Measurements from ENCODE around the gene SAMHD1. TPM values are rescaled to one million over a fixed set of nuclear protein-coding genes. Genes with fewer than 3 reads are reported as not detected.

The SAMHD1 gene
- total RNA-seq, 2 donors from 2014 or later = 33.2 to 49.2 TPM

- no peak overlapping the region for H3K4me3 Mint-ChIP-seq
- no peaks in the 10 kb centered on the region for H3K9me3 Mint-ChIP-seq
- ATAC-seq (replicated peaks in 1 of 2) (no peak), DNase-seq (no peak)
- H3K27me3 Mint-ChIP-seq (ENCODE audit: low read depth) = no peaks in the 10 kb centered on the region
- no peak overlapping the region for H3K27ac Mint-ChIP-seq
- H3K36me3 Mint-ChIP-seq (ENCODE audit: insufficient read depth in 2 of 2) = no peaks in the 10 kb centered on the region
- H3K4me1 Mint-ChIP-seq (ENCODE audit: low read depth) = no peaks in the 10 kb centered on the region
Observed at GRCh38 chr20:36873498-36874189, 77.9 kb downstream of the SAMHD1 start.

GRCh38 chr20:36872852-36873251 is 78.7 kb downstream of the SAMHD1 start:
- DNase-seq (no peak), ATAC-seq (replicated peaks in 1 of 2) (no peak)
- H3K4me1 Mint-ChIP-seq (ENCODE audit: low read depth) = no peaks in the 10 kb centered on the region
- H3K9me3 Mint-ChIP-seq = no peaks in the 10 kb centered on the region
- H3K27ac Mint-ChIP-seq = no peak overlapping the region
- H3K36me3 Mint-ChIP-seq (ENCODE audit: insufficient read depth in 2 of 2) = no peaks in the 10 kb centered on the region
- no peaks in the 10 kb centered on the region for H3K27me3 Mint-ChIP-seq (ENCODE audit: low read depth)
- H3K4me3 Mint-ChIP-seq = no peak overlapping the region

- H3K27ac Mint-ChIP-seq = no peak overlapping the region
- H3K36me3 Mint-ChIP-seq (ENCODE audit: insufficient read depth in 2 of 2) = no peaks in the 10 kb centered on the region
- ATAC-seq (replicated peaks in 1 of 2) = no peak
- no peak for DNase-seq
- H3K4me1 Mint-ChIP-seq (ENCODE audit: low read depth) = no peaks in the 10 kb centered on the region
- no peak overlapping the region for H3K4me3 Mint-ChIP-seq
- no peaks in the 10 kb centered on the region for H3K27me3 Mint-ChIP-seq (ENCODE audit: low read depth)
- H3K9me3 Mint-ChIP-seq = no peaks in the 10 kb centered on the region
Observed at GRCh38 chr20:36871640-36872570, 79.6 kb downstream of the SAMHD1 start.

GRCh38 chr20:36866681-36867495 is 84.6 kb downstream of the SAMHD1 start:
- H3K4me1 Mint-ChIP-seq (ENCODE audit: low read depth) = peaks cover 10% of the 10 kb centered on the region
- peaks cover 22% of the 10 kb centered on the region for H3K27me3 Mint-ChIP-seq (ENCODE audit: low read depth)
- DNase-seq (no peak), ATAC-seq (replicated peaks in 1 of 2) (no peak)
- H3K36me3 Mint-ChIP-seq (ENCODE audit: insufficient read depth in 2 of 2) = no peaks in the 10 kb centered on the region
- peak overlapping the region in 1 of 2 donors; percentile 30 for H3K4me3 Mint-ChIP-seq
- H3K27ac Mint-ChIP-seq = no peak overlapping the region
- H3K9me3 Mint-ChIP-seq = no peaks in the 10 kb centered on the region

- Mint-ChIP-seq H3K27ac (no peak overlapping the region), H3K36me3 (ENCODE audit: insufficient read depth in 2 of 2) (no peaks in the 10 kb centered on the region), H3K9me3 (no peaks in the 10 kb centered on the region), H3K4me3 (peak overlapping the region in 1 of 2 donors; percentile 30), H3K27me3 (ENCODE audit: low read depth) (peaks cover 22% of the 10 kb centered on the region), H3K4me1 (ENCODE audit: low read depth) (peaks cover 10% of the 10 kb centered on the region)
- DNase-seq = no peak
- no peak for ATAC-seq (replicated peaks in 1 of 2)
Observed at GRCh38 chr20:36866164-36866563, 85.3 kb downstream of the SAMHD1 start.

- H3K27me3 Mint-ChIP-seq (ENCODE audit: low read depth) = peaks cover 22% of the 10 kb centered on the region
- ATAC-seq (replicated peaks in 1 of 2) = no peak
- peaks cover 10% of the 10 kb centered on the region for H3K4me1 Mint-ChIP-seq (ENCODE audit: low read depth)
- H3K9me3 Mint-ChIP-seq = no peaks in the 10 kb centered on the region
- H3K27ac Mint-ChIP-seq = no peak overlapping the region
- H3K36me3 Mint-ChIP-seq (ENCODE audit: insufficient read depth in 2 of 2) = no peaks in the 10 kb centered on the region
- no peak for DNase-seq
- H3K4me3 Mint-ChIP-seq = peak overlapping the region in 1 of 2 donors; percentile 3
Observed at GRCh38 chr20:36865861-36866149, 85.7 kb downstream of the SAMHD1 start.

- ATAC-seq (replicated peaks in 1 of 2) (no peak), DNase-seq (no peak)
- H3K9me3 Mint-ChIP-seq = no peaks in the 10 kb centered on the region
- H3K4me1 Mint-ChIP-seq (ENCODE audit: low read depth) = peaks cover 10% of the 10 kb centered on the region
- H3K36me3 Mint-ChIP-seq (ENCODE audit: insufficient read depth in 2 of 2) = no peaks in the 10 kb centered on the region
- peak overlapping the region; percentile 46 to 88 for H3K4me3 Mint-ChIP-seq
- peaks cover 22% of the 10 kb centered on the region for H3K27me3 Mint-ChIP-seq (ENCODE audit: low read depth)
- H3K27ac Mint-ChIP-seq = no peak overlapping the region
Observed at GRCh38 chr20:36865076-36865860, 86.2 kb downstream of the SAMHD1 start.

- ATAC-seq (replicated peaks in 1 of 2) (peak; percentile 66 to 67), DNase-seq (peak in 1 of 2 donors; percentile 8)
- no peaks in the 10 kb centered on the region for H3K36me3 Mint-ChIP-seq (ENCODE audit: insufficient read depth in 2 of 2)
- H3K9me3 Mint-ChIP-seq = no peaks in the 10 kb centered on the region
- H3K27ac Mint-ChIP-seq = no peak overlapping the region
- H3K4me3 Mint-ChIP-seq = no peak overlapping the region
- H3K4me1 Mint-ChIP-seq (ENCODE audit: low read depth) = peaks cover 10% of the 10 kb centered on the region
- peaks cover 22% of the 10 kb centered on the region for H3K27me3 Mint-ChIP-seq (ENCODE audit: low read depth)
Observed at GRCh38 chr20:36862857-36863668, 88.4 kb downstream of the SAMHD1 start.

- Mint-ChIP-seq H3K36me3 (ENCODE audit: insufficient read depth in 2 of 2) (no peaks in the 10 kb centered on the region), H3K9me3 (no peaks in the 10 kb centered on the region), H3K4me1 (ENCODE audit: low read depth) (peaks cover 13% of the 10 kb centered on the region), H3K27me3 (ENCODE audit: low read depth) (peaks cover 22% of the 10 kb centered on the region), H3K4me3 (peak overlapping the region; percentile 41 to 44), H3K27ac (no peak overlapping the region)
- DNase-seq (no peak), ATAC-seq (replicated peaks in 1 of 2) (no peak)
Observed at GRCh38 chr20:36861875-36862801, 89.4 kb downstream of the SAMHD1 start.

GRCh38 chr20:36861625-36861874 is 90.0 kb downstream of the SAMHD1 start:
- no peak for ATAC-seq (replicated peaks in 1 of 2)
- Mint-ChIP-seq H3K36me3 (ENCODE audit: insufficient read depth in 2 of 2) (no peaks in the 10 kb centered on the region), H3K27ac (no peak overlapping the region), H3K27me3 (ENCODE audit: low read depth) (peaks cover 19% of the 10 kb centered on the region), H3K4me1 (ENCODE audit: low read depth) (peaks cover 19% of the 10 kb centered on the region), H3K4me3 (peak overlapping the region; percentile 3 to 41), H3K9me3 (no peaks in the 10 kb centered on the region)
- DNase-seq = no peak

GRCh38 chr20:36860811-36861624 is 90.5 kb downstream of the SAMHD1 start:
- DNase-seq = no peak
- Mint-ChIP-seq H3K9me3 (no peaks in the 10 kb centered on the region), H3K27ac (no peak overlapping the region), H3K4me1 (ENCODE audit: low read depth) (peaks cover 19% of the 10 kb centered on the region), H3K36me3 (ENCODE audit: insufficient read depth in 2 of 2) (no peaks in the 10 kb centered on the region), H3K27me3 (ENCODE audit: low read depth) (peaks cover 14% of the 10 kb centered on the region), H3K4me3 (peak overlapping the region; percentile 3 to 41)
- ATAC-seq (replicated peaks in 1 of 2) = no peak
